Esophagus muscularis mucosa (tissue), 3 donors: Measurements from ENCODE around the gene BSPH1.

Experiments
- POLR2A ChIP-seq: fragments of 450-650 bp; IDR thresholded peaks from one replicate; pipeline ENCODE4 v1.6.1; 2017; ENCODE audit warnings: antibody characterized with exemption, moderate library complexity, mild to moderate bottlenecking, low read depth
- POLR2AphosphoS5 ChIP-seq, 2 donors: sonication (generic); formaldehyde crosslinking; IDR thresholded peaks; one replicate each; pipeline ENCODE4 v1.6.1; 2017; ENCODE audit warnings: antibody characterized with exemption in 2 of 2
- TF ChIP-seq, protein P1 (sequence below), 3 experiments: fragments of 200-600 bp in 2 of 3; fragments of 450-650 bp in 1 of 3; sonication (generic) in 2 of 3; IDR thresholded peaks; one replicate each; pipeline ENCODE4 v1.5.1; 2017 to 2019; ENCODE audit warnings: antibody characterized with exemption in 3 of 3, mild to moderate bottlenecking in 2 of 3, moderate library complexity in 1 of 3

DNA sequence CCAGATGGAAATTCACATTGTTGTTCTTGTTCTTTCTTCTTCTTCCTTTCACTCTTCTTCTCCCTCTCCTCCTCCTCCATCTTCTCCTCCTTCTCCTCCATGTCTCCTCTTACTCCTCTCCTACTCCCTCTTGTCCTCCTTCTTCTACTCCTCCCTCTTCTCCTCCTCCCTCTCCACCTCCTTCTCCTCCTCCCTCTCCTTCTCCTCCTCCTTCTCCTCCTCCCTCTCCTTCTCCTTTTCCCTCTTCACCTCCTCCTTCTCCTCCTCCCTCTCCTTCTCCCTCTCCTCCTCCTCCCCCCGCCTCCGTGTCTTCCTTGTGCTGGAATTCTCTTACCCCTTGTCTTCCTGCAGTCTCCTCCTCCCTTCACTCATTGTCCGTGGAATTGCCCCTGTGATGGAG is 33.5 kb upstream of the BSPH1 start:
- TF ChIP-seq POLR2AphosphoS5 (IDR thresholded peaks at IDR 0.05): no peak
- TF ChIP-seq, protein P1, sequence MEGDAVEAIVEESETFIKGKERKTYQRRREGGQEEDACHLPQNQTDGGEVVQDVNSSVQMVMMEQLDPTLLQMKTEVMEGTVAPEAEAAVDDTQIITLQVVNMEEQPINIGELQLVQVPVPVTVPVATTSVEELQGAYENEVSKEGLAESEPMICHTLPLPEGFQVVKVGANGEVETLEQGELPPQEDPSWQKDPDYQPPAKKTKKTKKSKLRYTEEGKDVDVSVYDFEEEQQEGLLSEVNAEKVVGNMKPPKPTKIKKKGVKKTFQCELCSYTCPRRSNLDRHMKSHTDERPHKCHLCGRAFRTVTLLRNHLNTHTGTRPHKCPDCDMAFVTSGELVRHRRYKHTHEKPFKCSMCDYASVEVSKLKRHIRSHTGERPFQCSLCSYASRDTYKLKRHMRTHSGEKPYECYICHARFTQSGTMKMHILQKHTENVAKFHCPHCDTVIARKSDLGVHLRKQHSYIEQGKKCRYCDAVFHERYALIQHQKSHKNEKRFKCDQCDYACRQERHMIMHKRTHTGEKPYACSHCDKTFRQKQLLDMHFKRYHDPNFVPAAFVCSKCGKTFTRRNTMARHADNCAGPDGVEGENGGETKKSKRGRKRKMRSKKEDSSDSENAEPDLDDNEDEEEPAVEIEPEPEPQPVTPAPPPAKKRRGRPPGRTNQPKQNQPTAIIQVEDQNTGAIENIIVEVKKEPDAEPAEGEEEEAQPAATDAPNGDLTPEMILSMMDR (IDR thresholded peaks at IDR 0.05): no peak
- no peak for TF ChIP-seq POLR2A
